ENCODE data around the gene SUCLG1.

Gene SUCLG1

GRCh38 chr2:84460670-84461069 lies 1.6 kb upstream of the SUCLG1 start:
- DNase-seq, result no peak

- DNase-seq, result peak; percentile 55
Observed at GRCh38 chr2:84459944-84460429, 907 bp upstream of the SUCLG1 start.

- peak; percentile 19 for DNase-seq
Observed at GRCh38 chr2:84458551-84459017, 496 bp downstream of the SUCLG1 start.

GRCh38 chr2:84457686-84458085 lies 1.4 kb downstream of the SUCLG1 start:
- no peak for DNase-seq

GRCh38 chr2:84456156-84456555 lies 2.9 kb downstream of the SUCLG1 start:
- DNase-seq, result no peak

- no peak for DNase-seq
Observed at GRCh38 chr2:84454581-84454980, 4.5 kb downstream of the SUCLG1 start.

- no peak for DNase-seq
Observed at GRCh38 chr2:84452624-84453023, 6.5 kb downstream of the SUCLG1 start.

GRCh38 chr2:84451579-84451978 lies 7.5 kb downstream of the SUCLG1 start:
- no peak for DNase-seq

- DNase-seq, result no peak
Observed at GRCh38 chr2:84450288-84451227, 8.5 kb downstream of the SUCLG1 start.

GRCh38 chr2:84449711-84450110 lies 9.4 kb downstream of the SUCLG1 start:
- DNase-seq, result no peak

GRCh38 chr2:84449055-84449454 lies 10.0 kb downstream of the SUCLG1 start:
- DNase-seq, result no peak

- DNase-seq, result no peak
Observed at GRCh38 chr2:84443477-84443876, 15.6 kb downstream of the SUCLG1 start.

GRCh38 chr2:84442888-84443287 lies 16.2 kb downstream of the SUCLG1 start:
- no peak for DNase-seq

GRCh38 chr2:84441505-84441904 lies 17.6 kb downstream of the SUCLG1 start:
- DNase-seq, result no peak

- no peak for DNase-seq
Observed at GRCh38 chr2:84441036-84441435, 18.0 kb downstream of the SUCLG1 start.

- DNase-seq, result no peak
Observed at GRCh38 chr2:84435345-84436025, 23.6 kb downstream of the SUCLG1 start.

- no peak for DNase-seq
Observed at GRCh38 chr2:84429328-84429727, 29.8 kb downstream of the SUCLG1 start.

- DNase-seq, result no peak
Observed at GRCh38 chr2:84427235-84428138, 31.6 kb downstream of the SUCLG1 start.

- no peak for DNase-seq
Observed at GRCh38 chr2:84425310-84425709, 33.8 kb downstream of the SUCLG1 start.

- DNase-seq, result no peak
Observed at GRCh38 chr2:84424152-84424551, 34.9 kb downstream of the SUCLG1 start.

- no peak for DNase-seq
Observed at GRCh38 chr2:84421791-84422190, 37.3 kb downstream of the SUCLG1 start.

GRCh38 chr2:84421197-84421596 lies 37.9 kb downstream of the SUCLG1 start:
- no peak for DNase-seq
